ENCODE data around the gene BTBD19.

BTBD19 gene

GRCh38 chr1:44862829-44863401 is 54.6 kb downstream of the BTBD19 start:
- DNase-seq: no peak

Data from CD4-positive, alpha-beta T cell treated with Interleukin-15 for 1 hour (primary cell).